HG02884 (cell line): ENCODE data around the gene SIT1.

Experiments
- ATAC-seq: cut with Tn5 transposase; IDR thresholded peaks from one replicate; pipeline ENCODE4 v1.9.1; 2021; ENCODE audit warnings: mild to moderate bottlenecking, moderate library complexity; ENCODE audit not compliant: unreplicated experiment

Gene SIT1

DNA sequence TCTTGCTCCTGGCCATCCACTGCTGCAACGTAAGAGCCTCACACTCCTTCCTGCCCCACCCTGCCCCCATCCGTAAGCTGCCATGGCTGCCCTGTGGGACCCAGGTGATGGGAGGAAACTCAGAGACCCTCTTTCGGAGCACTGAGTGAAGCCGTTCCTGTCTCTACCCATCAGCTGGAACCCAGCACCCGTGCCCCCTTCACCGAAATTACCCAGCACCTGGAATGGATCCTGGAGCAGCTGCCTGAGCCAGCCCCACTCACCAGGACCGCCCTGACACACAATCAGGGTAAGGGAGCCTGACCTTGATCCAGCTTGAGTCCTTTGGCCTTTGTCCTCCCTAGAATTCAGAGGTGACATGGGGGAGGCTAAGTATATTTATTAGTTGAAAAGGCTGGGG lies 42.5 kb downstream of the SIT1 start:
- no peak for ATAC-seq

- no peak for ATAC-seq
Measured at GRCh38 chr9:35606726-35607125, 44.0 kb downstream of the SIT1 start.

- ATAC-seq = no peak
Measured at GRCh38 chr9:35606138-35606504, 44.6 kb downstream of the SIT1 start.

GRCh38 chr9:35605351-35606137 lies 45.2 kb downstream of the SIT1 start:
- peak; percentile 14 for ATAC-seq

- peak; percentile 36 for ATAC-seq
Measured at GRCh38 chr9:35604578-35605350, 46.0 kb downstream of the SIT1 start, which contains the start of gene TESK1. Gene TESK1 (plus strand): TSS chr9:35605262. CDS start chr9:35605620, 358 bp downstream.

GRCh38 chr9:35603986-35604577 lies 46.6 kb downstream of the SIT1 start:
- ATAC-seq = peak; percentile 79

DNA sequence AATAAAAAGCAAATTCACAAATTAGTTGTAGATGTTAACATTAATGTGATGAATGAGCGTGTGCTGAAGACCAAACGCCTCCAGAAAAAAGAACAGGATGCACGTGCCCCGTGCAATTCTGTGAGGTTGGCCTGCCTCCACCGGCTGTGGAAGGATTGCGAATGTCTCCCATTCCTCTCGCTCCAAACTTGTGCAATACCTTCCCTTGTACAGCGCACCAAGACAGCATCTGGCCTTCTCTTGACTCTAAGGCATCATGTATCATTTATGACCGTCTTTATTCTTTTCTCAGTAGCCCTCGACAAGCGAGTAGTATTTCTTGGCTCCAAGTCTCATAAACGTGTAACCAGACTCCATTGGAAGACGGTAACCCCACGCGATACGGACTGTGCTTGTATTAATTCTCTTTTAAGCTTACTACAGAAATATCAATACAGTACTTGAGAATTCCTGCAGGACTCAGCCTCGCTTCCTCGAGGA lies 47.2 kb downstream of the SIT1 start:
- no peak for ATAC-seq

GRCh38 chr9:35599763-35600604 lies 50.7 kb downstream of the SIT1 start:
- no peak for ATAC-seq
